ENCODE data around the gene TBC1D8. TPM values are rescaled to one million over a fixed set of nuclear protein-coding genes. Genes with fewer than 3 reads are reported as not detected.

The TBC1D8 gene
- total and polyA plus RNA-seq, 2 of the 13 experiments (the other 11 are each of a cell fraction or from before 2014, with no cell fraction given), result 45.1 to 95.4 TPM

- no peak overlapping the region for H3K4me3 ChIP-seq (replicated peaks in 1 of 3; ENCODE audit: insufficient read depth in 1 of 3, low read depth in 2 of 3, low read length in 3 of 3)
- H3K27ac ChIP-seq (ENCODE audit: extremely low read length, insufficient read depth, low read length), result peak overlapping the region; percentile 17
- in situ Hi-C loops (cut with HindIII; ENCODE audit: extremely low pct_ligation_motif_present, low pct_unique_long_range_greater_than_20kb), result no loop called here
- CTCF ChIA-PET (ENCODE audit: low intra/inter-chr PET ratio, low total read pairs), result no interaction called here
- 100% methylated on average over 1 of the region's 1 CpG for WGBS (ENCODE audit: low lambda C conversion rate)
- no peak for ATAC-seq
- no peak overlapping the region for H3K4me2 ChIP-seq (ENCODE audit: low read depth, low read length)
- no peak for FAIRE-seq
- H3K27me3 ChIP-seq (ENCODE audit: control insufficient read depth in 1 of 2, insufficient read depth in 2 of 2, low read length in 2 of 2), result no peaks in the 10 kb centered on the region
- POLR2A ChIA-PET, result interaction anchor here (1.4 kb wide), 1 partner anchor 16 kb away, joined by 5 read pairs; no protein-coding TSS in a partner anchor
- no peak overlapping the region for H2AFZ ChIP-seq (ENCODE audit: low read length)
- intact Hi-C loops (cut with micrococcal nuclease; ENCODE audit: unreplicated experiment), result no loop called here
- H3K4me1 ChIP-seq (ENCODE audit: insufficient read depth, low read length), result peaks cover 38% of the 10 kb centered on the region
- no peaks in the 10 kb centered on the region for H4K20me1 ChIP-seq (ENCODE audit: insufficient read depth, low read length)
- H3K79me2 ChIP-seq (ENCODE audit: insufficient read depth, low read length), result peaks cover 71% of the 10 kb centered on the region
- peaks cover 20 to 73% of the 10 kb centered on the region in 2 experiments for H3K36me3 ChIP-seq (replicated peaks in 1 of 2; ENCODE audit: control insufficient read depth in 1 of 2, insufficient read depth in 2 of 2, low read length in 2 of 2)
- H3K9me3 ChIP-seq (ENCODE audit: low read length), result no peaks in the 10 kb centered on the region
- no peak for DNase-seq (ENCODE audit: low spot score)
- TF ChIP-seq CEBPG (CRISPR knock-in tag; IDR thresholded peaks at IDR 0.05), result 0 out of 2 replicates have a peak, but pooled peaks have one; percentile 28
- TF ChIP-seq CEBPB (IDR thresholded peaks at IDR 0.05; ENCODE audit: borderline replicate concordance, low read depth, low read length), result peak; percentile 72; the same call in 1 of the 2 replicates
- no peak for TF ChIP-seq KLF11 (CRISPR knock-in tag; IDR thresholded peaks at IDR 0.05)
- H3K9ac ChIP-seq (ENCODE audit: insufficient read depth, low read depth, low read length), result no peak overlapping the region
- BruUV-seq (replicated peaks), result no TSS peak
Measured at GRCh38 chr2:101081375-101081907, 69.7 kb downstream of the TBC1D8 start.

DNA sequence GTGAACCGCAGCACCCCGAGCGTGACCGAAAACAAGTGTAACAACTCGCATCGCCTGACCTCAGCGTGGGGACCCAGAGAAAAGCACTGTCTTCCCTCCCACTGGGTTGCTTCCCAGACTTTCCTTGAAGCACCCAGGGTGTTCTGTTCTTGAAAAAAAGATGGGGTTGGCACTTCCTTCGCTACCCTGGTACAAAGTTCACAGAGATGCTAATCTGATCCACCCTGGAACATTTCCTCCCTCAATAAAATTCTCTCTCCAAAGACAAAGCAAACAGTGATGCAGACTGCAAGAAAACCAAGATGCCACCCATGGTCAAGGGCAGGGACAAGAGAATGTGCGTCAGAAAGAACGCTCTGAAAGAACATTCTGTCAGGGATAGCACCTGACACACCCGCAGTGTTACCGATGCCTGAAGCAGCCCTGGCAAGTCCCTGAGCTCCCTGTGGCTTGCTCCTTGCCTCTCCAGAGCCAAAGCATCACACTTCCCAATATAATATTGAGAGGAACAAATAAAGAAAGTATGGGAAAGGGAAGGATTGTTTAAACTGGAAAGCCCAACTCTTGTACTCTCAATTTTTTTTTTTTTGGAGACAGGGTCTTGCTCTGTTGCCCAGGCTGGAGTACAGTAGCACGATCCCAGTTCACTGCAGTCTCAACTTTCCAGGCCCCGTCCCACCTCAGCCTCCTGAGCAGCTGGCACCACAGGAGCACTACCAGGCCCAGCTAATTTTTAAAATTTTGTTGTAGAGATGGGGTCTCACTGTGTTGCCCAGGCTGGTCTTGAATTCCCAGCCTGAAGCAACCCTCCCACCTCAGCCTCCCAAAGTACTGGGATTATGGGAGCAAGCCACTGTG is 70.7 kb downstream of the TBC1D8 start:
- TF ChIP-seq ZNF121 (CRISPR knock-in tag; IDR thresholded peaks at IDR 0.05) (peak; percentile 82), PPARG (CRISPR knock-in tag; conservative IDR thresholded peaks at IDR 0.05) (no peak), RBM22 (optimal IDR thresholded peaks at IDR 0.05; ENCODE audit: low read length) (peak; percentile 21), CENPX (CRISPR knock-in tag; IDR thresholded peaks at IDR 0.05) (no peak), PRMT3 (CRISPR knock-in tag; IDR thresholded peaks at IDR 0.05; ENCODE audit: borderline replicate concordance, low read depth) (no peak)
- no peaks in the 10 kb centered on the region for H3K27me3 ChIP-seq (ENCODE audit: control insufficient read depth in 1 of 2, insufficient read depth in 2 of 2, low read length in 2 of 2)
- H3K4me2 ChIP-seq (ENCODE audit: low read depth, low read length), result no peak overlapping the region
- intact Hi-C loops (cut with micrococcal nuclease; ENCODE audit: unreplicated experiment) (no loop called here), in situ Hi-C loops (cut with HindIII; ENCODE audit: extremely low pct_ligation_motif_present, low pct_unique_long_range_greater_than_20kb) (no loop called here)
- 91% methylated on average over 14 of the region's 14 CpGs for WGBS (ENCODE audit: low lambda C conversion rate)
- no peak overlapping the region for H3K9ac ChIP-seq (ENCODE audit: insufficient read depth, low read depth, low read length)
- no TSS peak for BruUV-seq (replicated peaks)
- peaks cover 69% of the 10 kb centered on the region for H3K79me2 ChIP-seq (ENCODE audit: insufficient read depth, low read length)
- ChIA-PET CTCF (ENCODE audit: low intra/inter-chr PET ratio, low total read pairs) (no interaction called here), POLR2A (interaction anchor here (1.4 kb wide), 1 partner anchor 15 kb away, joined by 5 read pairs; no protein-coding TSS in a partner anchor)
- ATAC-seq (no peak), FAIRE-seq (no peak), DNase-seq (ENCODE audit: low spot score) (no peak)
- H3K4me1 ChIP-seq (ENCODE audit: insufficient read depth, low read length), result peaks cover 38% of the 10 kb centered on the region
- no peak overlapping the region for H3K4me3 ChIP-seq (replicated peaks in 1 of 3; ENCODE audit: insufficient read depth in 1 of 3, low read depth in 2 of 3, low read length in 3 of 3)
- H3K36me3 ChIP-seq (replicated peaks in 1 of 2; ENCODE audit: control insufficient read depth in 1 of 2, insufficient read depth in 2 of 2, low read length in 2 of 2), result peaks cover 21 to 80% of the 10 kb centered on the region in 2 experiments
- no peak overlapping the region for H3K27ac ChIP-seq (ENCODE audit: extremely low read length, insufficient read depth, low read length)
- no peak overlapping the region for H2AFZ ChIP-seq (ENCODE audit: low read length)
- no peaks in the 10 kb centered on the region for H4K20me1 ChIP-seq (ENCODE audit: insufficient read depth, low read length)
- H3K9me3 ChIP-seq (ENCODE audit: low read length), result 0 out of 2 replicates have a peak, but pooled peaks cover under 1% of the 10 kb centered on the region

Data from HepG2 (cell line).